Iris pigment epithelial cell (primary cell): Measurements from ENCODE around the gene CMTM4.

Experiments used
- DNase-seq: peaks from one replicate; pipeline ENCODE4 v3.0.0-alpha.2; 2011; ENCODE audit warnings: low read depth

Gene CMTM4

DNA sequence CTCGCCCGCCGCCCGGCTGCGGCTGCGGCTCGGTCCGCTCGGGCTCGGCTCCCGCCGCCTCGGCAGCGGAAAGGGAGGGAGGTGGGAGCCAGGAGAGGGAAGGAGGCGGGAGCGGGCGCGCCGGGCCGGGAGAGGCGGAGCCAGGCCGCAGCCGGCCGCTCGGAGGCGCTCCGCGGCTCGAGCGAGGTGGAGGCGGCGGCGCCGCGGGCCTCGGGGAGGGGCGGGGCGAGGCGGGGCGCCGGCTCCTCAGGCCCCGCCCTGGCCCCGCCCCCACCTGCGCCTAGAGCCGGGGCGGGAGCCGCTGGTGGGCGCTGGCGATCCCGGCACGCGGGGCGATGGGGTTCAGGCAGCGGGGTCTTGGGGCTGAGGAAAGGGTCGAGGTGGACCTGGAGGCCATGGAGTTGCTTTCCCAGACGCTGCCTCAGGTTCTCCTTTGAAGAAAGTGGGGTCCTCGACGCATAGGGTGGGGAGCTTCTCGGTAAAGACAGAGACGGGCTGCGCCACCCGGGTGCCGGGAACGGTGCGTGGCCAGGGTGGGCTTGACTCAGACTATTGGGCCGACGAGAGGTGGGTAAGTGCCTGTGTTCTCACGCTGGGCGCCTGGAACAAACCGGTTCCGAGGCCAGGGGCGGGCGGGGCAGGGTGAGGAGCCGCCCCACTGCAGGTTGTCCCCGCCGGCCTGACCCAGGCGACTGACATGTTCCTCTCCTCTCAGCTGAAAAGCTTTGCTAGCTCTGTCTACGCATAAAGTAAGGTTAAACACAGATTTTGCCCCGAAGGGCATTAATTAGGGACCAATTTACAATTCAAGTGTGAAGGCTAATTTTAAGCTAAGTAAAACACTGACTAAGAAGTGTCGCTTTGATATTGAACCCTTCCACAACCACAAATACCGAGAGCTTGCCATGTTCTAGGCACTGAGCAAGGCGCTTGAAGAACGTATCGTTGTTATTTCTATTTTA is at the start of gene CMTM4:
Gene CMTM4, minus strand, starts transcription at position 75 of the 962 bp plus-strand sequence. CDS start 218 bp downstream, outside the sequence.
- peak; percentile 83 for DNase-seq

DNA sequence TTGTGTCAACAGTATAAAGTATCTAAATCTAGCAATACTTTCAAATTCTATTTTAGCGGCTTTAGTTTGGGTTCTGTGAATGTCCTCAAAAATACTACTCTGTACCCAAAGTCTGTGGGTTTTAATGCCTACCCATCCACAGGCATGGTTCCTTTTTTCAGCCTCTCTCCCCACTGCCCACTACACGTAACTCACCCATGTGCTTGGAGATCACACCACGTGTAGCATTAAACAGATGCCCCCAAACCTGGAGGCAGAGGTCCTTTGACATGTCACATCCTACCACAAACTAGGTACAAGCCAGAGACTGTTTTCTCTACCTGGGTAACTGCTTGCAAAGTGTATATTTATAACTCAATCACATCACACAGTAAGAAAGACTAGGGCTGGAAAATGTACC is 49.5 kb upstream of the CMTM4 start:
- no peak for DNase-seq

DNA sequence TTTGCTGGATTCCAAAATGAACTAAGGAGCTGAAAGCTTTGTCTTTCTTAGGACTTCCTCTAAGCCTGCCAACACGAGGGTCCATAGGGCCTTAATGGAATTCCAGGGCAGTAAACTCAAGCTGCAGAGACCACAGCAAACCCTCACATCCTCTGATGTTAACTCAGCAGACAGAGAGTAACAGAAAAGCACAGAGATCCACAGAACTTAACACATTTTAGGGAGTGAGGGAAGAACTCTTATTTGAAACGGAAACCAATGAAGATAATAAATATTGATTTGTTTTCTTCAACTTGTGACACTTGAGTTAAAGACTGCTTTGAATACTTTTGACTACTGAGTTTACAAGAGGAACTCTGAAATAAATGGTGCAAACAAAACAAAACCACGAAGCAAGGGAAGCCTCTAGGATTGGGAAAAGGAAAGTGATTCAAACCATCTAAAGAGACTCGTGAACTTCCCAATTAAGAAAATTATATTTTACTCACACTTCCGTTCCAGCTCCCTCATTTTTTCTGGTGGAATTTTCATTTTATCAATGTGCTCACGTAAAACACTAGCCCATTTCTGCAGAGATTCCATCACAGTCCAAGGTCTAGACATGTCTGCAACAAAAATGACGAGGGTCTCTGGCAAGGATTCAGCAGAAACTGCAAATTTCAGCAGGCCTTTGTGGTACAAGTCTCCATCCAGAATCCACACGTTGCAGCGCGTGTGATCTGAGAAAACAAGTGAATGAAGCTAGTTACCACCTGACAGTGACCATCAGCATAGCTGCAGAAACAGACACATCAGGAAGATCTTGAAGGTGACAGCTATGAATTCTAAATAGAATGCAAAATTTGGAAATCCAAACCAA is 45.6 kb upstream of the CMTM4 start:
- no peak for DNase-seq

DNA sequence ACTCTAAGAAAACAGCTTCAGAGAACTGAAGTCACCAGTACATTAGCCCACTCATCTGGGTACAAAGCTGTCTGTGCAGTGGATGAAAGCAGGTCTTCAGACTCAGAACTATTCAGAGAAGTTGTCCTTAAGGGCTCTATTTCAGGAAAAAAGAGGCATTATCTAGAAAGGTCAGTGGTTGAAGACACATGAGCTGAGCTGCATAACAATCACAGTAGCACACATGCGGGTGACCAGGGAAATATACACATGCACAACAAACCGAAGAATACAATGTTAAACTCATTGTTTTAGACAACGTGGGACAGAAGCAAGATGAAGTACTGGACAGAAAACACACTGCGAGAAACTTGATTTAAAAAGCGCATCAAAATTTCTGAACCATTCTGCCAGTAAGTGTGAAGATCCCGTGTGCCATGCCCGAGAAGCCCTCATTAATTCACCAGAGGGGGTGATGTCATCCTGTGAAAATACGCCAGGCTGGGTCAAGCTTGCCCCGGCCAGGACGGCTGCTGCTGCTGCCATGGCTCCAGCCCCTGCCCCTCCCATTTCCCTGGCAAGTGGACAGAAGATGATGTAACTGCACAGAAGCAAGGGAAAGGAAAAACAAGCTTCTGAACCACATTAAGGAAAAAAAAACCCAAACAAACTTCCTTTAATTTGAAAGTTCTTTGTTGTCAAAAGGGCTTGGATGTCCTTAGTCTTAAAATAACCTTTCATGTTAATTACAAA is 44.8 kb upstream of the CMTM4 start:
- peak; percentile 94 for DNase-seq

DNA sequence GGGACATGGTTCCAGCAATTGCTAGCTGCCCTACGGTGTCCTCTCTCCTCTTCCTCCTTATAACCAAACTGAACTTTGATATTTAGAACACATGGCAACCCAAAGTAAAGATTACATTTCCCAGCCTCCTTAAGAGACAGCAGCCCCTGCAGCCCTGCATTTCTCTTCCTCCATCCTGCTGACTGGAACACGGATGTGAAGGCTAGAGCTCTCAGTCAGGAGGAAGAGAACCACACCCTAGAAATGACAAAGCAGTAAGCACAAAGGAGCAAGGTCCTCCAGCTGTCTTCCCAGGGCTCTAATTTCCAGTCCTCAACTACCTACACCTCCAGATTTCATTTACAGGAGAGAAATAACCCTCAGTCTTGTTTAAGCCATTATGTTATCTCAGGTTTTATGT is 44.0 kb upstream of the CMTM4 start:
- DNase-seq = peak; percentile 49

DNA sequence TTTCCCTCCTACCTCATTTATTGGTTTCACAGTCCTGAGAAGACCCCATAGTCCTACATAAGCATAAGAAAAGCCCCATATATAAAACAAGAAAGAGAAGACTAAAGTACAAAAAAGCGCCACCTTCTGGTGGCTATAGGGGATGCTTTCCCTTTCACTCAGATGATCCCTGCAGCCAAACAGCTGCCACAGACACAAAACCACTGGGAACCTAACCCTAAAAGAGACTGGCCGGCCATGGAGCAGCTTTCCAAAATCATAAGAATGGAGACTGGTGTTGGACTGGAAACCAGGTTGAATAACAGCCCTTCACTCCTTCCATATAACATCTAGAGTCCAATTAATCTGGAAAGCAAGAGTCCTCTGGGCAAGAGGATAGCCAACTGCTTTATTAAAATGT is 43.5 kb upstream of the CMTM4 start:
- DNase-seq = peak; percentile 43

DNA sequence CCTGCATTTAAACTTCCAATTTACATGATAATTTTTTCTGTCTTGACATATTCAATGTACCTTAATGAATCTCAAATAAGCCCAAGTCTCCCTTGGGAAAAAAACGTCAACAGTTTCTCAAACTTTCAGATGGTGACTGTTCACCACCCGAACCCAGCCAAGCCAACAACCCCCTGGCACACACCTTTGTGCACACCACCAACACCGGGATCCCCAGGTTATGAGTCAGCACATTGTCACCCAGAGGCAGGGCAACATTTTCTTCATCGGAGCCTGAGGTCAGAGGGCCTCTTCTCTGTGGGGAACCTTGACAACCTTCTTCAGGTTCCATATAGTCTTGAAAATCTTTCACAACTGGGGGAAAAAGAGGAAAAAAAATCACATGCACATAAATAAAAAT is 39.3 kb upstream of the CMTM4 start:
- DNase-seq = no peak

DNA sequence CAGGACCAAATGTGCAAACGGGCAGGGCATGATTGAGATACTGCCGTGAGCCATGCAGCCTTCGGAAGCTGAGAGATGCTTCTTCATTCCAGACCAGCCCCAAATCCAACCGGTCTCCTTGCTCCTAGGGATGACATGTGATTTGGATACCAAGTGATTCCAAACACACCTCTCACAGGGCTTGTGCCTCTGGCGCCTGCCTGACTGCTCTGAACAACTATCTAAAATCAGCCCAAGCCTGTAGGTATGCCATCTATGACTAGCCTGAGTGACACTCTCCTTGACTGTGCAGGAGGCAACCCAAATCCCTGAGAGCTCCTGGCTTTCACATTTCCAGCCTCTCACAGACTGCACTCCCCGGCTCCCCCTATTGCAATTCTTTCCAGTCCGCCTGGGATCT is 34.6 kb upstream of the CMTM4 start:
- DNase-seq = no peak

DNA sequence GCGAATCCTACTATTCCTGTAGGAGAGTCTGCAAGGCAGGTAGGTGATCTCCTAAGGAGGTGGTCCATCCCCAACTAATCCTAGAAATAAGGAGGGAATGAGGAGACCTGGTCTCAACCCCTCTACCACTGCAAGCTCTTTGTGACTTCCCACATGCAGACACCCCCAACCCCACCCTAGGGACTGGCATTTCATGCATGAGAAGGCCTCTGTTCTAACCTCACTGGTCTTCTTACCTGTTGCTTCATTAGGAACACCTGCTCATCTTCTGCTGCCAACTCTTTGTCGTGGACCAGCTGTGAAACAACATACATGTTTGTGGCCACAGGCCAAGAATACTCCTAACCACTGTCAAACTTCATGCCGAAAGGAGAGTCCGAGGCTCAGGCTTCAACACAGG is 32.3 kb upstream of the CMTM4 start:
- DNase-seq = no peak

DNA sequence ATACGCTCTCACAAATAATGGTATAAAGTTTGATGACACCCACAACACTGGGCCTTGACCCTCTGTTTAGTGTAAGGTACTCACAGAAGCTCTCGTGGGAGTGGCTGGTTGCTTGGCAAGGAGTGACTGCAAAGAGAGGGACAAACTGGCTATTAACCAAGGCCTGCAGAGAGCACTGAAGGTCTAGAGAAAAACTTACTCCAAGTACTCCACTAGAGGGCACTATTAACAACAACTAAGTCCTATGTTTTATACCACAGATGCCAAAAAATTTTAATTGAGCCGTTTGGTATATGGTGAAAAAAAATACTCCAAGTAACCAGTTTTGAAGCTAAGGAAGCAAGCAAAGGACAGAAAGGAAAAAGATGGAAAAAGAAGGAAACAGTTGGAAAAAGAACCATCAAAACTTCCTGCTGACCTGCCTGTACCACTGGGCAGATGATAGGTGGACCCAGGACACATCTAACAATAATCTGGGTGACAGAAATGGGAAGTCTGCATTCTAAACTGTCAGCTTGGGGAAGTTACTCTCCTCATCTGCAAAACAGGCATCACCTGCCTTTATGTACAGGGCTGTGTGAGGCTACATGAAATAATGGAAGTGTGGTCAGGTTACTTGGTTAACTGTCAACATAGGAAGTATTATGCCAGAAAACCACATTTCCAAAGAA is 31.7 kb upstream of the CMTM4 start:
- peak; percentile 67 for DNase-seq

DNA sequence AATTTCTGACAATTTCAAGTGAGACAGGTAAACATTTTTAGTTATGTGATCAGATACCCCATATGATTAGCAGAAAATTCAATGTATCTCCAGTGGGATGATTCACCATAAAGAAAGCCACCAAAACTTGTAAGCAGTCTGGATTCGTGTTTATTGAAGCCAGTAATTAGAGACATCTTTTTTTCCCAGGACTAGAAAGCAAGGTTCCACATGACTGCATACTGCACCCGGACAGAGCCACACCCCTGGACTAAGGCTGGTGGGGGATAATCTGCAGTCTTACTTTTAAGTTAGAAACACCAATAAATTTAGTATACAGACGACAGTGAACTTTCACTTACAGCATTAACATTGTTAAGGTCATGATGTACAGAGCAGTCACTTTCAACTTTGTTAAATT is 24.2 kb upstream of the CMTM4 start:
- DNase-seq = peak; percentile 45

DNA sequence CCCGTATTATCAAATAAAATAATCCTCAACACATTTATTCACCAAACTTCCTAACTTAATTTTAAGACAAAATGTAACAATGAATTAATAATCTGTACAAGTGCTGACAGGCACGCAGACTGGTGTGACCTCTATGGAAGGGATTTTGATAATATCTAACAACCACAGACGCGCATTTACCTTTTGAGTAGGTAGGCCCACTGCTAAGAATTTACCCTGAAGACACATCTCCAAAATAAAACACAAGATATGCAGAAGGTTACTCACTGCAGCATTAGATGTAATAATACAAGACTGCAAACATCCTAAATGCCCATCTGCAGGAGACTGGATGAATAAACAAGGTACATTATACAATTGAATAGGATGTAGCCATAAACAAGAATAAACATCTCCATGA is 22.7 kb upstream of the CMTM4 start:
- no peak for DNase-seq

DNA sequence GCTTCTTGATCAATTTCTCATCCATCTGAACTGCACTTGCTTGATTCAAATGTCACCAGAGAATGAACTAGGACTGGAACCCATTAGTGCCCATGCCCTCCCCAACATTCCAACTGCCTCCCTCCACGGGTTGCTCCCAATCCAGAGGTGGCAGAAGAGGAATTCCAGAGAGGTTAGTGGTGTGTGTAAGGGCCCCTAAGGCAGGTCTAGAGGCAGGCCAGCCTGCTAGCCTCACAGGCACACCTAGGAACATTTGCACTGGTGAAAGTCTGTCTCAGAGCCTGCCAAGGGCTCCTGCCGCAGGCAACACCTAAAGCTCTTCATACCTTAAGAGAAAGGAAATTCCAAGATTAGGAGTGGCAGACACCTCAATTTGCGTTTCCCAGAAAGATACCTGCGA is 21.2 kb upstream of the CMTM4 start:
- no peak for DNase-seq

DNA sequence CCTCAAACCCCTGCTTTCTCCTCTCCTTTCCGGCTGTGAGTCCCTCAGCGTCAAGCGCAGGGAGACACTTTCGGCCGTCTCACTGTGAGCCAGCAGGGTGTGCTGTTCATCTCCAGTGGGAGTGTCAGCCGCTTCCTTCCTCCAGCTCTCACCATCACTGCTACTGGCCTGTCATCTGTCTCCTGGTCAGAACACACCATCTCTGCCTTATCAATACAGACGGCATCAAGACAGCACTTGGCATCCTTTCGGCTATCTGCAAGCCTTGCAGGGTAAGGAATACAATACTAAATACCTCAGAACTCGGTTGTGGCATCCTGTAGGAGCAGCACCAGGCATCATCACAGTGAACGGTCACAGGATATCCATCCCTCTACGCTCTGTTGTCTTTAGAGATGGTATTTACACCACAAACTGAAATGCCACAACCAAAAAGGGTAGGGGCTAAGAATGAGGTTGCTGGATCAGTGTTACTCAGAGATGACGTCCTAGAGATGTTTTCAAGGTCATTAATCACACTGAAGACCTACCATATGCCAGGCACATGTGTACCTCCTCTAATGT is 20.7 kb upstream of the CMTM4 start:
- DNase-seq = peak; percentile 62

DNA sequence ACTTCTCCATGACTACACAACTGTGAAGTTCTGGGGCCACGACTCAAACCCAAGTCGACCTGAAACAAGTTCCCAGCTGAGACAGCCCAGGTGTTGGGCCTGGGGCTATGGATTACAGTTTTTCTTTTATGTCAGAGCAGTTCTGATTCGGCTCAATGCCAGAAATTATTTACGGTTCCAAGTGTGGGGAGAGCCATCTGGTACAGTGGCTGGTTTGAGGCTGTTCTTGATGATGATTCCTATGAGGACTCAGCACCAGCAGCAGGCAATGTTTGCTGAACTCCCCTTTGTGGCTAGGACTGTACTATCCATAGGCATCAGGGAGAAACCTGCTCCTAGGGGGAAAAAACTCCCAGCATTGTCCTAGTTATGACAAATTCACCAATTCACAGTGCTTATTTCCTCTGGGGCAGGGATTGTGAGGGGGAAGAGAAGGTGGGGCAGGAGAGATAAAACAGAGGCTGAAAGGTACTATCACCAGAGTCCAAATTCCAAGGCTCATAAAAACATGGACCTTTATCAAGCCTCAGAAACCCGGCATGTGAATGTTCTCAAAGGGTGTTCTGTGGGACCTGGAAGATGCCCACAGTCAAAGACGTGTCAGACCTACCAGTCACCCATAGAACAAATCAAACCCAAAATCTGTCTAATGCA is 18.2 kb upstream of the CMTM4 start:
- DNase-seq = no peak

DNA sequence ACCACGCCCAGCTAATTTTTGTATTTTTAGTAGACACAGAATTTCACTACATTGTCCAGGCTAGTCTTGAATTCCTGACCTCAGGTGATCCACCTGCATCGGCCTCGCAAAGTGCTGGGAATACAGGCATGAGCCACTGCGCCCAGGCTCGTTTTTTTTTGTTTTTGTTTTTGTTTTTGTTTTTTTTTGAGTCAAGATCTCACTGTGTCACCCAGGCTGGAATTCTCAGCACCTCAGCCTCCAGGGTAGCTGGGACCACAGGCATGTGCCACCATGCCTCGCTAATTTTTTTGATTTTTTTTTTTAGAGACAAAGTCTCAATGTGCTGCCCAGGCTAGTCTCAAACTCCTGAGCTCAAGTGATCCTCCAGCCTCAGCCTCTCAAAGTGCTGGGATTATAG is 17.5 kb upstream of the CMTM4 start:
- DNase-seq = no peak

DNA sequence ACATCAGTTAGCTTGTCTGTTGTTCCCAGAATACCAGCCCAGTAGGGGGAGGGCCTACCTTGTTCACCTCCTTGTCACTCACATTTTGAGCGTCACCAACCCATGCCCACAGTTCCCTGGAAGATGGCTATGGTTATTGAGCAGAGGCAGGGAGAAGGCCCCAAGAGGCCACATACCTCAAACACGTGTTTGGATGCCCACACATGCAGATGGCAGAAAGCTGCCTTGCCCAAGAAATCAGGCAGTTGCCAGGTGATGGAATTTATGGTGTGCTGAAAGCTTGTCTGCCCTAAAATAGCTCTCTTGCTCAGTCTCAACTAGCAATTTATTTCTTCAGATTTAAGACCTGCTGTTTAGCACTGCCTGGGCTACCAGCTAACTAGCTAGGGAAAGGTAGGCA is 16.5 kb upstream of the CMTM4 start:
- no peak for DNase-seq

DNA sequence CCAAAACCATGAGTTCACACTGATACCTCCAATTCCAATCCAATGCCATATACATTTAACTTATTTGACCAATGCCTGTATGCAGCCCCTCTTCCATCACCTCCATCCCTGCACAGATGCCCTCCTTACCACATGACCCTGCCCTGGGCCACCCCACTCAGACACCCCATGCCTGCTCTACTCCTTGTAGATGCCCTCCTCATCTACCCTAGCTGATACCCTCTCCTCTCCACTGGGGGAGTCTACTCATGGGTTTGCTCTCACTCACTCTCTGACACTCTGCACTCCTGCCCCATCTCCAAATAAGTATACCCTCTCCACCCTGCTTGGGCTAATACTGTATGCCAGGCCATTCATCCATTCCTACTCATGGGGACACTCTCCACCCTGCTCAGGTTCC is 16.0 kb upstream of the CMTM4 start:
- DNase-seq = no peak

DNA sequence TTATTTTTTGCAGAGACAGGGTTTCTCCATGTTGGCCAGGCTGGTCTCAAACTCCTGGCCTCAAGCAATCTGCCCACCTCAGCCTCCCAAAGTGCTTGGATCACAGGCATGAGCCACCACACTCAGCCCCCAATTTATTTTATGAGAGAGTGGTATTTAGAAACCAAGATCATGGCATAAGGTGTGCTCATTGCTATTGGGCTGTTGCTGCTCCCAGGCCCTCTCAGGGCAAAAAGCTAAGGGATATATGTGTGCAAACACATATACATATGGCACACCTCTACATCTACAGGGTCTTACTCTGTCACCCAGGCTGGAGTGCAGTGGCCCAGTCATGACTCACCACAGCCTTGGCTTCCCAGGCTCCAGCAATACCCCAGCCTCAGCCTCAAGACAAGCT is 15.0 kb upstream of the CMTM4 start:
- no peak for DNase-seq

DNA sequence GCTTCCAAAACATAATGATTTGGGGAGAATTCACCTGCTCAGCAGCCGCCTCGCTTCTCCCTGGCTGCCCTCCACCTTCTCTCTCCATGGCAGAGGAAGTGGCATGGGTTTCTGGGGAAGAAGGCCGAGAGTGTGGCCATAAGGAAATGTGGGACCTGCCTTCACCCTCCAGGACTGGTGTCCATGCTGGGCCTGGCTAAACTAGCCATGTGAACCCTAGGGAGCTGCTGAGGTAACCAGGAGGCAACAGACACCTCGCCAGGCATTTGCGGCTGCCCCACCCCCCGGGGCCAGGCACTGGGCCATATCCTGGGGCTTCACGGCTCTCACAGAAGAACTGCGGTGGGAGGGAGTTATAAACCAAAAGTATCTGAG is 9.9 kb upstream of the CMTM4 start:
- DNase-seq = no peak
